ENCODE data around the gene CD84. TPM values are rescaled to one million over a fixed set of nuclear protein-coding genes. Genes with fewer than 3 reads are reported as not detected.

The CD84 gene
- total and polyA plus RNA-seq, 12 donors, result 1.0 to 29.9 (median 12.4) TPM

GRCh38 chr1:160552425-160552824 lies 26.9 kb downstream of the CD84 start:
- Histone ChIP-seq H3K27ac (no peak overlapping the region), H3K4me3 (no peak overlapping the region), H3K4me1 (replicated peaks in 1 of 2) (no peaks in the 10 kb centered on the region), H3K36me3 (replicated peaks in 1 of 2) (no peaks in the 10 kb centered on the region), H3K27me3 (no peaks in the 10 kb centered on the region), H3K9me3 (replicated peaks in 1 of 3) (no peaks in the 10 kb centered on the region)
- 73 to 93% (median 86%) methylated on average over 2 of the region's 2 CpGs for WGBS, 4 donors
- intact Hi-C loops (cut with DNase I), result no loop called here
- DNase-seq, result no peak
- no peak for TF ChIP-seq POLR2A (IDR thresholded peaks at IDR 0.05)
- TF ChIP-seq, protein P1, sequence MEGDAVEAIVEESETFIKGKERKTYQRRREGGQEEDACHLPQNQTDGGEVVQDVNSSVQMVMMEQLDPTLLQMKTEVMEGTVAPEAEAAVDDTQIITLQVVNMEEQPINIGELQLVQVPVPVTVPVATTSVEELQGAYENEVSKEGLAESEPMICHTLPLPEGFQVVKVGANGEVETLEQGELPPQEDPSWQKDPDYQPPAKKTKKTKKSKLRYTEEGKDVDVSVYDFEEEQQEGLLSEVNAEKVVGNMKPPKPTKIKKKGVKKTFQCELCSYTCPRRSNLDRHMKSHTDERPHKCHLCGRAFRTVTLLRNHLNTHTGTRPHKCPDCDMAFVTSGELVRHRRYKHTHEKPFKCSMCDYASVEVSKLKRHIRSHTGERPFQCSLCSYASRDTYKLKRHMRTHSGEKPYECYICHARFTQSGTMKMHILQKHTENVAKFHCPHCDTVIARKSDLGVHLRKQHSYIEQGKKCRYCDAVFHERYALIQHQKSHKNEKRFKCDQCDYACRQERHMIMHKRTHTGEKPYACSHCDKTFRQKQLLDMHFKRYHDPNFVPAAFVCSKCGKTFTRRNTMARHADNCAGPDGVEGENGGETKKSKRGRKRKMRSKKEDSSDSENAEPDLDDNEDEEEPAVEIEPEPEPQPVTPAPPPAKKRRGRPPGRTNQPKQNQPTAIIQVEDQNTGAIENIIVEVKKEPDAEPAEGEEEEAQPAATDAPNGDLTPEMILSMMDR (IDR thresholded peaks at IDR 0.05), result no peak

GRCh38 chr1:160550572-160551034 lies 28.7 kb downstream of the CD84 start:
- no peaks in the 10 kb centered on the region for H3K9me3 ChIP-seq (replicated peaks in 1 of 3)
- no peaks in the 10 kb centered on the region for H3K27me3 ChIP-seq
- TF ChIP-seq POLR2A (IDR thresholded peaks at IDR 0.05), result no peak
- H3K4me1 ChIP-seq (replicated peaks in 1 of 2), result no peaks in the 10 kb centered on the region
- WGBS, 4 donors, result 47 to 74% (median 67%) methylated on average over 3 to 6 of the region's 6 CpGs
- H3K36me3 ChIP-seq (replicated peaks in 1 of 2), result no peaks in the 10 kb centered on the region
- H3K27ac ChIP-seq, result no peak overlapping the region
- intact Hi-C loops (cut with DNase I), result no loop called here
- DNase-seq, result no peak
- H3K4me3 ChIP-seq, result no peak overlapping the region

DNA sequence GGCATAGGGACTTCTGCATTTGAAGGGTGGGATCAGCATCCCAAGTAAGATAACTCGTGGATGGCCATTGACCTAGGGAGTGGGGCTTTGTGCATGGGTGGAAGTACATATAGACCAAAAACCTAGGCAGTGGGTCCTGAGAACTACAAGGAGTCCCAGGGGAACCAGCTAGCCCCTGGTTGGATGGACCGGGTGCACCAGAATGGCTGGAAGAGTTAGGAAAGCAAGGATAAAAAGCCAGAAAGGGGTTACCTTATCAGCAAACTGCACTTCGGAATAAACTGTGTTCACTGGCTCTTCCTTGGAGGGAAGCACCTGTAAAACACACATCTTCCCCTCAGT lies 29.7 kb downstream of the CD84 start:
- no peak for TF ChIP-seq POLR2A (IDR thresholded peaks at IDR 0.05)
- TF ChIP-seq, protein P1 (IDR thresholded peaks at IDR 0.05), result no peak
- Histone ChIP-seq H3K27me3 (no peaks in the 10 kb centered on the region), H3K36me3 (replicated peaks in 1 of 2) (no peaks in the 10 kb centered on the region), H3K4me1 (replicated peaks in 1 of 2) (no peaks in the 10 kb centered on the region), H3K27ac (no peak overlapping the region), H3K9me3 (replicated peaks in 1 of 3) (no peaks in the 10 kb centered on the region), H3K4me3 (no peak overlapping the region)
- 66 to 81% (median 77%) methylated on average over 3 of the region's 3 CpGs for WGBS, 4 donors
- DNase-seq, result no peak
- intact Hi-C loops (cut with DNase I), result no loop called here

DNA sequence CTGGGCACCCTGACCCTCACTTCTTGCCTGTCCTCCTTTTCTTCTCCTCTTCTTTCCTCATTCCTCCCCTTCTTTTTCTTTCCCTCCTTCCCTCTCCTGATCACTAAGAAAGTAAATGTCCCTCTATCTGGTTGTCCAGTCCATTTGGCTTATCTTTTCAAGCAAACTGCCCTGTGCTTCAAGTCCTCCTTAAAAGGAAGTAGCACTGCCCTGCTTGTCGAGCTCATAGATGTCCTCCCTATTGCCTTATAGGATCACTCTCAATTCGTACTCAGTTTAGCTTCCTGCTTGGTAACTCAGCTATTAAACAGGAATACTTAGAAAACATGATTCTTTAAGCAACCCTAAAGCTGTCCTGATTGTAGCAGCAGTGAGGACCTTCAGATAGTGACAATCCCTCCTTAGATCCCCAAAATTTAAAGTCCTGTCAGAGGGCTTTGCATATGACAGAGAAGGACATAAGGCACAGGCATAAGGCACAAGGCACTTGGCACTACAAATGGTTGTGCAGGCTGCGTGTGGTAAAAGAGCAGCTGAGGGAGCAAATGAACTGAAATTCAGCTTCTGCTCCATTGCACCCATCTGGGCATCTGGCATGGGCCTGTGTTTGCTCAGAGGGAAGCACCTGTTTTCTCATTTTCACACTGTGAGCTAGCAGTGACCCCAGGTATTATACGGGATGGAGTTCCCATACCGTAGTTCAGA lies 30.2 kb downstream of the CD84 start:
- no peaks in the 10 kb centered on the region for H3K27me3 ChIP-seq
- H3K36me3 ChIP-seq (replicated peaks in 1 of 2), result no peaks in the 10 kb centered on the region
- TF ChIP-seq, protein P1 (IDR thresholded peaks at IDR 0.05), result no peak
- no peak for TF ChIP-seq POLR2A (IDR thresholded peaks at IDR 0.05)
- H3K27ac ChIP-seq, result no peak overlapping the region
- no peak for DNase-seq
- H3K4me3 ChIP-seq, result no peak overlapping the region
- 53 to 62% (median 60%) methylated on average over 5 of the region's 5 CpGs for WGBS, 4 donors
- intact Hi-C loops (cut with DNase I), result no loop called here
- no peaks in the 10 kb centered on the region for H3K4me1 ChIP-seq (replicated peaks in 1 of 2)
- no peaks in the 10 kb centered on the region for H3K9me3 ChIP-seq (replicated peaks in 1 of 3)

DNA sequence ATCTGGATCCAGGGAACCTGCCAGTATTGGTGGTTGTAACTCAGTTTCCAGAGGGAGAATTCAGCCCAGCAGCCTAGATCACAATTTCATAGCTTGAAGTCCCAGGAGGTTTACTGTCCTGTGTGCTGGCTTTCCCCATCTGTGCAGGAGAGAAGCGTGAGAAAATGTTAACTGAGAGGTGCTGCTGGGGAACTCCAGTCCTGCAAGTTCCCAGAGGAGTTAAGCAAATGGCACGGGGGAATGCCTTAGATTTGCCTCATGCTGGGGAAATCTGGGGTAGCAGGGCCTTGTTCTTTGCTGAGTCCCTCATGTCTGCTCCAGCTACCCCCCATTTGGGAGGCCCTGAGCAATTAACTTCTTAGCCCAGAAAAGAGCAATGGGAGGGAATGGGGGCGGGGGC lies 31.1 kb downstream of the CD84 start:
- Histone ChIP-seq H3K4me3 (no peak overlapping the region), H3K9me3 (replicated peaks in 1 of 3) (no peaks in the 10 kb centered on the region), H3K4me1 (replicated peaks in 1 of 2) (no peaks in the 10 kb centered on the region), H3K27me3 (no peaks in the 10 kb centered on the region), H3K27ac (no peak overlapping the region), H3K36me3 (replicated peaks in 1 of 2) (no peaks in the 10 kb centered on the region)
- no peak for TF ChIP-seq POLR2A (IDR thresholded peaks at IDR 0.05)
- TF ChIP-seq, protein P1 (IDR thresholded peaks at IDR 0.05), result no peak
- 70 to 82% (median 76%) methylated on average over 3 of the region's 3 CpGs for WGBS, 4 donors
- DNase-seq, result no peak
- intact Hi-C loops (cut with DNase I), result no loop called here

All from adrenal gland (tissue), 12 donors.